NT2/D1 (cell line): ENCODE data around the gene SYS1.

Experiments used
- SUZ12 ChIP-seq: IDR thresholded peaks from 2 replicates; pipeline ENCODE4 v1.6.1; 2011; ENCODE audit not compliant: insufficient read length, insufficient read depth; ENCODE audit errors: extremely low read depth
- YY1 ChIP-seq: IDR thresholded peaks from 2 replicates; pipeline ENCODE4 v1.6.1; 2011; ENCODE audit not compliant: insufficient read length, insufficient read depth
- ZNF274 ChIP-seq: IDR thresholded peaks from 2 replicates; pipeline ENCODE4 v1.6.1; 2011; ENCODE audit warnings: mild to moderate bottlenecking, low read depth, low read length

GRCh38 chr20:45354423-45355208 is 8.3 kb upstream of the SYS1 start:
- no peak for TF ChIP-seq YY1
- no peak for TF ChIP-seq ZNF274
- no peak for TF ChIP-seq SUZ12
